Measurements from ENCODE around the gene CALML4.

- TF ChIP-seq TAF1 (IDR thresholded peaks at IDR 0.05; ENCODE audit: borderline replicate concordance, low read depth, low read length) (no peak), POLR2A (IDR thresholded peaks at IDR 0.05; ENCODE audit: low read depth, low read length) (no peak), POLR2AphosphoS5 (IDR thresholded peaks at IDR 0.05; ENCODE audit: low read depth, low read length) (no peak)
Observed at GRCh38 chr15:68150187-68150586, 54.9 kb downstream of the CALML4 start.

Measured in GM12892 (cell line).